ENCODE measurements around the gene FKRP.
"Not testable (repeated sequence)": the region's sequence is repeated elsewhere in the genome, so short reads cannot be mapped to it uniquely, and the experiment has no call there.

FKRP gene

DNA sequence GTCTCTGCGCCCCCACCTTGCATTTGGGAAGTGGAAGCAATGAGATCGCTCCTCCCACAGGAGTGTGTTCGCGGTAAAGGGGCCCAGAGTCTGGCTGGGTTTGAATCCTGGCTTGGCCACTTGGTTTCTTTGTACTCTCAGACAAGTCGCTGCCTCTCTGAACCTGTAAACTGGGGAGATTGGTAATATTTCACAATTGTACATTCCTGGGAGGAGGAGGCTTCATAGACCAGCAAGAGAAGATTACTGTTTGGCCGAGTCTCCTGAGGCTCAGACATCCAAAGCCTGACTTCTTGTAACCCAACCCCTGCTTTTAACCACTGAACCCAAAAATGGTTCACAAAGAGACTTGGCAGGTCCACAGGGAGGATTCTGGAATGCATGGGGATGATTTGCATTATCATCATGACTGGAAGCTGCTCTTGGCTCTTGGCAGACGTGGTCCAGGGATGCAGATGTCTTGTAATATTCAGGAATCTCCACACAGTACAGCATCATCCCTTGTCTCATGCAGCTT lies 14.0 kb downstream of the FKRP start:
- no peak for FAIRE-seq

GRCh38 chr19:46760363-46760762 lies 14.5 kb downstream of the FKRP start:
- no peak for FAIRE-seq

DNA sequence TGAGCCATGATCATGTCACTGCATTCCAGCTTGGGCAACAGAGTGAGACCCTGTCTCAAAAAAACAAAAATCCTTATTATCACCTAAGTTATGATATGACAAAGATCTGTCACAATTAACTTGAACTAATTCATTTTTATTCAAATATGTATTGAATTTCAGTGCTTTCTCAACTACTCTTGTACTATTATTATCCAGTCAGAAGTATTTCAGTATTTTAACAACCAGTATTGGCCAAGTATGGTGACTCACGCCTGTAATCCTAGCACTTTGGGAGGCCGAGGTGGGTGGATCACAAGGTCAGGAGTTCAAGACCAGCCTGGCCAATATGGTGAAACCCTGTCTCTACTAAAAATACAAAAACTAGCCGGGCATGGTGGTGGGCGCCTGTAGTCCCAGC lies 15.0 kb downstream of the FKRP start:
- FAIRE-seq, result not testable (repeated sequence)

DNA sequence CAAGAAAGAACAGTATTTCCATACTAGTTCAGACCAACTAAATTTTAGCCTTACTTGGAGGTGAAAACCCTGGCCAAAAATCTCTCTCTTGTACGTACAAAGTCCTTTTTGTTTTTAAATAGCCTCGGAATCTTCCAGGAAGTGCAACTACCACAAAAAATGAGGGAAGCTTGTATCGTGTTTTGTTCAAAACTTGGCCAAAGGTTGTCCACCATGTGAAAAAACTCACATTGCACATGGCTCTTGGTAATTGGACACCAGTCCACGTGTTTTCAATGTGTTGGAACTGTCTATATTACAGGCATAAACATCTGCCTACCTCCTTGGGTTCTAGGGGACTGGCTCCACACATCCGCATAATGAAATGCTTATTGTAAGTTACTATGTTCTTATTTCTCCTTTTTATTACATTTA lies 15.6 kb downstream of the FKRP start:
- FAIRE-seq, result no peak

DNA sequence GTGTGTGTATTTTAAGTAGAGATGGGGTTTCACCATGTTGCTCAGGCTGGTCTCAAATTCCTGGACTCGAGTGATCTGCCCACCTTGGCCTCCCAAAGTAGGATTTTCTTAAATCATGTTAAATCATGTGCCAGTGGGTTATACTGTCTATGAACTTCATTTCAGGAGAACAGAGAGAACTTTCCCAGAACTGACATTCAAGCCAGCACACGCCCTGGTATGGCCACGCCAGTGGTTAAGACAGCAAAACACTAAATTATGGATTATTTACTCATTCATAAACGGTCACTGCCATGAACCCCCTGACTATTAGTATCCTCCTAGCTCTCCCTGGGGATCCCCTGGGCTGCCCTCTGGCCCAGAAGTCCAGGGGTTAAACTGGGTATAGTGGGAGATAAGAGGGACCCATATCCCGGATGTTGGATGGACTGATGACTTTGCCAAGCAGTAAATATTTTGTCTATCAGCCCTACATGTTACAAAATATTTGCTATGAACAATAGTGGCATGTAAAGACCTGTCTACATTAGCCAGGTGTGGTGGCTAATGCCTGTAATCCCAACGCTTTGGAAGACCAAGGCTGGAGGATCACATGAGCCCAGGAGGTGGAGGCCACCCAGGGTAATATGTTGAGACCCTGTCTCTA lies 16.5 kb downstream of the FKRP start:
- FAIRE-seq, result no peak

DNA sequence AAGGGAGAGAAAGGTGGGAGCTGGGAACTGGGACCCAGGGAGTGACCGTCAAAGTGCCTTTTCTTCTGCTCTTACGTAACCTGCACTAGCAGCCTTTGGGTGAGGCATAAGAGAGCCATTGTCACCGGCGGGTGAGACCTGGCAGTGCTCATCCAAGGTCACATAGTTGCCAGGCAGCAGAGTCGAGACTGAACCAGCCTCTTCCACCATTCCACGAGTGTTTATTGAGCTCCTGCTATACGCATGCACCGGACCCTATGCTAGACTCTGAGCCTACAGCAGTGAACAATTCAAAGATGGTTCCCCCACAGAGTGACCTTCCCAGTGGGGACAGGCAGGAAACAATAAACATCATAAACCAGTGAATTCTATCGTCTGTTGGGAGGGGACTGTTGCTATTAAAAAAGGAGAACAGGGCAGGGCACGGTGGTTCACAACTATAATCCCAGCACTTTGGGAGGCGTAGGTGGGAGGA lies 19.0 kb downstream of the FKRP start:
- FAIRE-seq, result no peak

DNA sequence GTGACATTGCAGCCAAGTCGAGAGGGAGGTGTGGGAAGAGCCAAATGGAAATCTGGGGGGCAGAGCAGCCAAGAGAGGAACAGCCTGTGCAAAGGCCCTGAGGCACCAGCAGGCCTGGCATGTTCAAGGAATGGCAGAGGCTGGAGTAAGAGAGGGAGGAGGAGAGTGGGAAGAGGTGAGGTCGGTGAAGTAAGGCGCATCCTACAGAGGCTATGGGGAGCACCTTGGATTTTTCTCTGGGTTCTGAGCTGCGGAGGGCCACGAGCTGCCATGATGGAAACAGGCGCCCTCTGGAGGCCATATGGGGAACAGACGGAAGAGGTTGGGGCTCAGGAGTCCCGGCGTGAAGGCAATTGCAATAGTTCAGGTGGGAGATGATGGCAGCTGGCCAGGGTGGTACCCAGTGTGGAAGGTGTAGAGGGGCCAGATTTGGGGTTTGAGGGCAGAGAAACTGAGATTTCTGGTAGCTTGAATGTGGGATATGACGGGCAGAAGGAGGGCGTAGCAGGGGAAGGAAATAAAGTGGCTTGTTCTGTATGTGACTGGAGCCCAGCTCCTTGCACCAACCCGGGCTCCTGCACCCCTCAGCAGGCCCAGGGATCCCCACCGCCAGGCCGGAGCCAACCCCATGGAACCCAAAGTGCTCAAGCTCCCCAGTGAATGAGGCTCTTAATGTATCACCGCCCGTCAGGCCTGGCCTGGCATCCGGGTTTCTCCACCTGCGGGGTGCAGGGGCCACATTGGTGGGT lies 20.9 kb downstream of the FKRP start:
- FAIRE-seq, result no peak

- not testable (repeated sequence) for FAIRE-seq
Measured at GRCh38 chr19:46768746-46769145, 22.9 kb downstream of the FKRP start.

GRCh38 chr19:46772170-46773017 lies 26.5 kb downstream of the FKRP start:
- no peak for FAIRE-seq

DNA sequence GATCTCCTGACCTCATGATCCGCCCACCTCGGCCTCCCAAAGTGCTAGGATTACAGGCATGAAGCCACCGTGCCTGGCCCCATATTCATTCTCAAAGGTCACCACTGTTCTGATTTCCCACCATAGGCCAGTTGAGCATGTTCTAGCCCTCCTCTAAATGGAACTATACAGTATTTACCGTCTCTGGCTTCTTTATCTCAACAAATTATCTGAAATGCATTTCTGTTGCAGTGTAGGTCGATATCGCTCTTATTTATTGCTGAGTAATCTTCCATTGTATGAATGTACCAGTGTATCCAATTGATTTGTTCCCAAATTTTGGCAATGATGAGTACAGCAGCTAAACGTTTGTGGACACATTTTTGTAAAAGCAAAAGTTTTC lies 27.2 kb downstream of the FKRP start:
- FAIRE-seq, result no peak

- FAIRE-seq, result no peak
Measured at GRCh38 chr19:46775642-46776258, 29.9 kb downstream of the FKRP start.

DNA sequence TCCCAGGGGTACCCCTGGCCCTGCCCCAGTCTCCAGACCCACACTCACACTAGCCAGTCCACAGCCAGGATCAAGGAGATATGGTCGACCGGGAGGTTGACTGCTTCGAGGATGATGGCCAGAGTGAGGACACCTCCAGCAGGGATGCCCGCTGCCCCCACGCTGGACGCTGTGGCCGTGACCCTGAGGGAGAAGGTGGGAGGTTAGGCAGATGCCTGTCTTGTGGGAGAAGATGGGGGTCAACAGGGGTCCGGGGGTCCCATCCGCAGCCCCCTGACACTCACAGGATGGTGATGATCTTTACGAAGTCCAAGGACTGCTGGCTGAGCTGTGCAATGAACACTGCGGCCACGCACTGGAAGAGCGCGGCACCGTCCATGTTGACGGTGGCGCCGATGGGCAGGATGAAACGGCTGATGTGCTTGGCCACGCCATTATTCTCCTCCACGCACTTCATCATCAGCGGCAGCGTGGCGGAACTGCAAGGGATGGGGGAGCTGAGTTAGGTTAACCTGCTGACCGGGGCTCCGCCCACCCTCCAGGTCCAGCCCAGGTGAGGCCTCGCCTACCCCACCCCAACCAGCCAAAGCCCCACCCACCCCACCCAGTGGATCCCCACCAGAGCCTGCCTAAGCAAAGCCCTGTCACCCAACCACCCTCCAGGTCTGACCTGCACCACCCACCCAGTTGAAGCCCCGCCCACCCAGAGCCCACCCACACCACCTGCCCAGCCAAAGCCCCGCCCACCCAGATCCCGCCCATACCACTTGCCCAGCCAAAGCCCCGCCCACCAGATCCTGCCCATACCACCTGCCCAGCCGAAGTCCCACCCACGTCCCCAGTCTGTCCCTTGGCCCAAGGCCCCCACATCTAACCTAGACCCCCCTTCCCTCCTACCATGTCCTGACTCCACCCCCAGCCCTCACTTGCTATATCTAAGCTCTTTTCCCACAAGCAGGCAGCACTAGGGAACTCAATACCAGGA lies 31.4 kb downstream of the FKRP start:
- FAIRE-seq, result no peak

DNA sequence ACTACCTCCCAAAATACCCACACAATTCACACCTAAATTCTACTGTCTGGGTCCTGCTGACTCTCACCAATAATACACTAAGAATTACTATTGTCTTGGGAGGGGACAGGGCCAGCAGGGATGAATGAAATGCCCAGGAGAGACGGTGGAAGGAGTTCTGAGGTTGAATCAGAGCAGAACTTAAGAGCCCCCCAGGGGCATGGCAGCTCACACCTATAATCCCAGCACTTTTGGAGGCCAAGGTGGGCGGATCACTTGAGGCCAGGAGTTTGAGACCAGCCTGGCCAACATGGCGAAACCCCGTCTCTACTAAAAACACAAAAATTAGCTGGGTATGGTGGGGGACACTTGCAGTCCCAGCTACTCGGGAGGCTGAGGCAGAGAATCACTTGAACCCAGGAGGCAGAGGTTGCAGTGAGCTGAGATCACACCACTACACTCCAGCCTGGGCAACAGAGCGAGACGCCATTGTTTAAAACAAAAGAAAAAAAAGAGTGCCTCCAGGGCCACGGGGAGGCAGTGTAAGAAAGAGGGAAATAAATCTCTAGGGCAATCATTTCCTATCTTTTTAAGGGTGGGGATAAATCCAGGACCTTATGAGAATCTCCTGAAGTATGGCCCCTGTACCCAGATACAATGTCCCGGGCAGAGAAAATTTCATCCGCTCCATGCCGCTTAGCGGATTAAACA lies 32.2 kb downstream of the FKRP start:
- not testable (repeated sequence) for FAIRE-seq

GRCh38 chr19:46782355-46783019 lies 36.6 kb downstream of the FKRP start:
- FAIRE-seq, result no peak

- no peak for FAIRE-seq
Measured at GRCh38 chr19:46783670-46784069, 37.8 kb downstream of the FKRP start.

DNA sequence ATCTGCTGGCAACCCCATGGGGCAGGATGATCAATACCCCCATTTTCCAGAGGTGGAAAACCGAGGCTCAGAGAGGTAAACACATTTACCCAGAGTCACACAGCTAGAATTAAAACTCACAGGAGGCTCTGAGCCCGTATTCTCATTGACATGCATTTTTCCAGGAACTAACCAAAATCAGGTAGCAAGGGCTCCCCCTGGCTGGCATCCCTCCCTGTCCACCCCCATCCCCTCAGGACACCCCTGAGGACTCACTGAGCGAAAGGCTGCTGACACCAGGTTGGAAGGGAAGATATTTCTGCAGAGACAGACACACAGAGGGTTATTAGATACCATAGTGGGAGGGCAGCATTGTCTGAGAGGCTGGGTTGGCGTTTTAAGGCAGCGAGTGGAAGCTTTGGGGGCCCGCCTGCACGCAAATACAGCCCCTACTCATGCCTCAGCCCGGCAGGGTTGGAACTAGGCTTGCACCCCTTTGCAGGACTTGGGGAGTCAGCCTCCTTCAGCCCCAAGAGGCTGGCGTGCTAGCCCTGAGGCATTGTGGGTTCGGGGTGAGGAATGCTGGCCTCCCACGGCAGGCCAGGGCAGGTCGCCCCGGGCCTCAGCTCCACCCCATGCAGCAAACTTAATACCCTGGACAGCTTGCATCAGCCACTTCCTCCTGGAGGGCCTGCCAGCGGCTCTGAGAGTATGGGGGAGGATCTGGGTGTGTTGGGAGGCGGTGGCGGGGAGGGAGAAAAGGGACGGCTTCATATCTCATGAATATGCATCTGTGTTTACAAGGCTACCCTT lies 38.6 kb downstream of the FKRP start:
- FAIRE-seq, result no peak

DNA sequence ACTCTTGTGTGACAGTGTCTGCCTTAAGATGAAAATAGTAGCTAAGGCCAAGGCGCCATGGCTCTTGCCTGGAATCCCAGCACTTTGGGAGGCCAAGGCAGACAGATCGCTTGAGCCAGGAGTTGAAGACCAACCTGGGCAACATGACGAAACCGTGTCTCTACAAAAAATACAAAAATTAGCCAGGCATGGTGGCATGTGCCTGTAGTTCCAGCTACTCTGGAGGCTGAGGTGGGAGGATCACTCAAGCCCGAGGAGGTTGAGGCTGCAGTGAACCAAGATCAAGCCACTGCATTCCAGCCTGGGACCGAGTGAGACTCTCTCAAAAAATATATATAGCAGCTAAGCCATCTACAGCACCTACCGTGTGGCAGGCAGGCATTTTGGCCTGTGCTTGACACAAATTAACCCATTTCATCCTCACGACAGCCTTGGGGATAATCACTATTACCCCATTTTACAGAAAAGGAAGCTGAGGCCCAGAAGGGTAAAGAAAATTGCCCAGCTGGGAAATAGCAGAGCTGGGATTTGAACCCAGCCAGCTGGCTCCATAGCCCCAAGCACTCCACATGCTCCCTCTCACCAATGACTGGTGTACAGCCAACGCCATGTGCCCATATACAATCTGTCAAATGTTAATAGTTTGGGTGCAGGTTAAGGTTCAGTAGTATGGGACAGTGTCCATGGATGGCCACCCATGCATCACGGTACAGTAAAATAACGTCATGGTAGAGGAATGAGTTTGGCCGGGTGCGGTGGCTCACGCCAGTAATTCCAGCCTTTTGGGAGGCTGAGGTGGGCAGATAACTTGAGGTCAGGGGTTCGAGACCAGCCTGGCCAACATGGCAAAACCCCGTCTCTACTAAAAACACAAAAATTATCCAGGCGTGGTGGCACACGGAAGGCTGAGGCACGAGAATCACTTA lies 39.5 kb downstream of the FKRP start:
- FAIRE-seq, result no peak

DNA sequence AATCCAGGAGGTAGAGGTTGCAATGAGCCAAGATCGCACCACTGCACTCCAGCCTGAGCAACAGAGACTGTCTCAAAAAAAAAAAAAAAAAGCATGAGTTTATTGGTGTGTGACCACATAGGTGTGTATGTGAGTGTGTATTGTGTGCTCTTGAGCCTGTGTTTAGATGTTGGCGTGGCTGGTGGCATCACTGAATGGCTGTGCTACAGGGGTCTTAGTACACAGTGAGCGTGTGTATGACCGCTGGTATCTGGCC lies 40.1 kb downstream of the FKRP start:
- FAIRE-seq, result no peak
